HepG2 (cell line): ENCODE data around the gene TAS1R3. TPM values are rescaled to one million over a fixed set of nuclear protein-coding genes. Genes with fewer than 3 reads are reported as not detected.

Source experiments
- AGO2 ChIP-seq: fragments of 200-400 bp; formaldehyde crosslinking; optimal IDR thresholded peaks from 2 replicates; pipeline ENCODE3; 2017; ENCODE audit warnings: mild to moderate bottlenecking, low read depth, low read length, moderate library complexity
- CSRNP1 ChIP-seq: sonication (generic); formaldehyde crosslinking; IDR thresholded peaks from 2 replicates; pipeline ENCODE4 v1.8.1; 2023; ENCODE audit warnings: mild to moderate bottlenecking, missing genetic modification reagents
- ERF ChIP-seq: IDR thresholded peaks from 2 replicates; pipeline ENCODE4 v1.6.1; 2018; ENCODE audit warnings: missing biosample characterization, missing genetic modification reagents
- MEF2D ChIP-seq: sonication (generic); formaldehyde crosslinking; IDR thresholded peaks from 2 replicates; pipeline ENCODE4 v1.5.1; 2020; ENCODE audit warnings: mild to moderate bottlenecking, missing genetic modification reagents
- PATZ1 ChIP-seq: sonication (generic); formaldehyde crosslinking; IDR thresholded peaks from 2 replicates; pipeline ENCODE4 v1.4.0; 2020; ENCODE audit warnings: missing genetic modification reagents
- TAF1 ChIP-seq: sonication (generic); formaldehyde crosslinking; IDR thresholded peaks from 2 replicates; pipeline ENCODE4 v1.4.0; 2020; ENCODE audit warnings: missing genetic modification reagents
- ZFX ChIP-seq: sonication (generic); formaldehyde crosslinking; IDR thresholded peaks from 2 replicates; pipeline ENCODE4 v1.4.0; 2020; ENCODE audit warnings: mild to moderate bottlenecking, low read depth, missing genetic modification reagents, moderate library complexity
- ZNF180 ChIP-seq: sonication (generic); formaldehyde crosslinking; IDR thresholded peaks from 2 replicates; pipeline ENCODE4 v1.4.0; 2020; ENCODE audit warnings: low read depth, missing genetic modification reagents, borderline replicate concordance
- ZNF225 ChIP-seq: sonication (generic); formaldehyde crosslinking; IDR thresholded peaks from 2 replicates; pipeline ENCODE4 v1.4.0; 2020; ENCODE audit warnings: mild to moderate bottlenecking, missing genetic modification reagents
- ZNF792 ChIP-seq: IDR thresholded peaks from 2 replicates; pipeline ENCODE4 v1.6.1; 2016
- polyA plus RNA-seq, 8 experiments: library from polyadenylated mRNA; depleted of rRNA in 3 of 8; stranded (reverse) in 7 of 8; unstranded in 1 of 8; fragments of >200 nt; fragmentation: Illumina TruSeq in 4 of 8; extraction: Trizol in 4 of 8; gene quantifications; 2 replicates each; pipeline versions ENCODE4 v1.2.1 to v1.2.3, GENCODE V29; 2011 to 2016; ENCODE audit warnings: low read depth in 4 of 8, missing spikeins in 1 of 8, mixed read lengths in 1 of 8; ENCODE audit not compliant: insufficient read depth in 1 of 8
- total RNA-seq, 5 experiments: library from RNA; depleted of rRNA; stranded (reverse); fragments of >200 nt; fragmentation: Illumina TruSeq; extraction: Trizol; gene quantifications; 2 replicates each; pipeline ENCODE4 v1.2.3, GENCODE V29; 2016; ENCODE audit warnings: low read depth in 1 of 5
- TF ChIP-seq, protein P1 (sequence below): sonication (generic); formaldehyde crosslinking; IDR thresholded peaks from 2 replicates; pipeline ENCODE4 v1.4.0; 2020; ENCODE audit warnings: missing genetic modification reagents
- TF ChIP-seq, protein P2 (sequence below): sonication (generic); formaldehyde crosslinking; IDR thresholded peaks from 2 replicates; pipeline ENCODE4 v1.4.0; 2020; ENCODE audit warnings: missing genetic modification reagents, mild to moderate bottlenecking, borderline replicate concordance
- TF ChIP-seq, protein P3 (sequence below): sonication (generic); formaldehyde crosslinking; IDR thresholded peaks from 2 replicates; pipeline ENCODE4 v1.5.0; 2020; ENCODE audit warnings: mild to moderate bottlenecking, missing genetic modification reagents

TAS1R3 gene
- total and polyA plus RNA-seq, 2 of the 13 experiments (the other 11 are each of a cell fraction or from before 2014, with no cell fraction given), result 0.13 to 0.15 TPM

GRCh38 chr1:1331068-1331965 is at the start of gene TAS1R3 (continued):
- TF ChIP-seq MEF2D, result no peak
- no peak for TF ChIP-seq ZNF180
- peak; percentile 75 for TF ChIP-seq ZFX (CRISPR knock-in tag)
- peak; percentile 79 for TF ChIP-seq AGO2
- TF ChIP-seq ZNF792 (CRISPR knock-in tag), result no peak
- TF ChIP-seq, protein P1, sequence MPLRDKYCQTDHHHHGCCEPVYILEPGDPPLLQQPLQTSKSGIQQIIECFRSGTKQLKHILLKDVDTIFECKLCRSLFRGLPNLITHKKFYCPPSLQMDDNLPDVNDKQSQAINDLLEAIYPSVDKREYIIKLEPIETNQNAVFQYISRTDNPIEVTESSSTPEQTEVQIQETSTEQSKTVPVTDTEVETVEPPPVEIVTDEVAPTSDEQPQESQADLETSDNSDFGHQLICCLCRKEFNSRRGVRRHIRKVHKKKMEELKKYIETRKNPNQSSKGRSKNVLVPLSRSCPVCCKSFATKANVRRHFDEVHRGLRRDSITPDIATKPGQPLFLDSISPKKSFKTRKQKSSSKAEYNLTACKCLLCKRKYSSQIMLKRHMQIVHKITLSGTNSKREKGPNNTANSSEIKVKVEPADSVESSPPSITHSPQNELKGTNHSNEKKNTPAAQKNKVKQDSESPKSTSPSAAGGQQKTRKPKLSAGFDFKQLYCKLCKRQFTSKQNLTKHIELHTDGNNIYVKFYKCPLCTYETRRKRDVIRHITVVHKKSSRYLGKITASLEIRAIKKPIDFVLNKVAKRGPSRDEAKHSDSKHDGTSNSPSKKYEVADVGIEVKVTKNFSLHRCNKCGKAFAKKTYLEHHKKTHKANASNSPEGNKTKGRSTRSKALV (CRISPR knock-in tag), result 0 out of 2 replicates have a peak, but pooled peaks have one; percentile 49
- TF ChIP-seq ZNF225 (CRISPR knock-in tag), result 0 out of 2 replicates have a peak, but pooled peaks have one; percentile 47
- 0 out of 2 replicates have a peak, but pooled peaks have one; percentile 23 for TF ChIP-seq CSRNP1 (CRISPR knock-in tag)
- TF ChIP-seq ERF (CRISPR knock-in tag), result 0 out of 2 replicates have a peak, but pooled peaks have one; percentile 25
- TF ChIP-seq, protein P2, sequence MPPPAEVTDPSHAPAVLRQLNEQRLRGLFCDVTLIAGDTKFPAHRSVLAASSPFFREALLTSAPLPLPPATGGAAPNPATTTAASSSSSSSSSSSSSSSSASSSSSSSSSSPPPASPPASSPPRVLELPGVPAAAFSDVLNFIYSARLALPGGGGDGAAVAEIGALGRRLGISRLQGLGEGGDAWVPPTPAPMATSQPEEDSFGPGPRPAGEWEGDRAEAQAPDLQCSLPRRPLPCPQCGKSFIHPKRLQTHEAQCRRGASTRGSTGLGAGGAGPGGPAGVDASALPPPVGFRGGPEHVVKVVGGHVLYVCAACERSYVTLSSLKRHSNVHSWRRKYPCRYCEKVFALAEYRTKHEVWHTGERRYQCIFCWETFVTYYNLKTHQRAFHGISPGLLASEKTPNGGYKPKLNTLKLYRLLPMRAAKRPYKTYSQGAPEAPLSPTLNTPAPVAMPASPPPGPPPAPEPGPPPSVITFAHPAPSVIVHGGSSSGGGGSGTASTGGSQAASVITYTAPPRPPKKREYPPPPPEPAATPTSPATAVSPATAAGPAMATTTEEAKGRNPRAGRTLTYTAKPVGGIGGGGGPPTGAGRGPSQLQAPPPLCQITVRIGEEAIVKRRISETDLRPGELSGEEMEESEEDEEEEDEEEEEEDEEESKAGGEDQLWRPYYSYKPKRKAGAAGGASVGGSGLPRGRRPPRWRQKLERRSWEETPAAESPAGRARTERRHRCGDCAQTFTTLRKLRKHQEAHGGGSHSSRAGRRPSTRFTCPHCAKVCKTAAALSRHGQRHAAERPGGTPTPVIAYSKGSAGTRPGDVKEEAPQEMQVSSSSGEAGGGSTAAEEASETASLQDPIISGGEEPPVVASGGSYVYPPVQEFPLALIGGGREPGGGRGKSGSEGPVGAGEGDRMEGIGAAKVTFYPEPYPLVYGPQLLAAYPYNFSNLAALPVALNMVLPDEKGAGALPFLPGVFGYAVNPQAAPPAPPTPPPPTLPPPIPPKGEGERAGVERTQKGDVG (CRISPR knock-in tag), result no peak
- 0 out of 2 replicates have a peak, but pooled peaks have one; percentile 0 for TF ChIP-seq TAF1
- TF ChIP-seq, protein P3, sequence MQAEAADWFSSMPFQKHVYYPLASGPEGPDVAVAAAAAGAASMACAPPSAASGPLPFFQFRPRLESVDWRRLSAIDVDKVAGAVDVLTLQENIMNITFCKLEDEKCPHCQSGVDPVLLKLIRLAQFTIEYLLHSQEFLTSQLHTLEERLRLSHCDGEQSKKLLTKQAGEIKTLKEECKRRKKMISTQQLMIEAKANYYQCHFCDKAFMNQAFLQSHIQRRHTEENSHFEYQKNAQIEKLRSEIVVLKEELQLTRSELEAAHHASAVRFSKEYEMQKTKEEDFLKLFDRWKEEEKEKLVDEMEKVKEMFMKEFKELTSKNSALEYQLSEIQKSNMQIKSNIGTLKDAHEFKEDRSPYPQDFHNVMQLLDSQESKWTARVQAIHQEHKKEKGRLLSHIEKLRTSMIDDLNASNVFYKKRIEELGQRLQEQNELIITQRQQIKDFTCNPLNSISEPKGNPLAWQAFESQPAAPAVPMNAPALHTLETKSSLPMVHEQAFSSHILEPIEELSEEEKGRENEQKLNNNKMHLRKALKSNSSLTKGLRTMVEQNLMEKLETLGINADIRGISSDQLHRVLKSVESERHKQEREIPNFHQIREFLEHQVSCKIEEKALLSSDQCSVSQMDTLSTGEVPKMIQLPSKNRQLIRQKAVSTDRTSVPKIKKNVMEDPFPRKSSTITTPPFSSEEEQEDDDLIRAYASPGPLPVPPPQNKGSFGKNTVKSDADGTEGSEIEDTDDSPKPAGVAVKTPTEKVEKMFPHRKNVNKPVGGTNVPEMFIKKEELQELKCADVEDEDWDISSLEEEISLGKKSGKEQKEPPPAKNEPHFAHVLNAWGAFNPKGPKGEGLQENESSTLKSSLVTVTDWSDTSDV (CRISPR knock-in tag), result no peak
- 0 out of 2 replicates have a peak, but pooled peaks have one; percentile 18 for TF ChIP-seq PATZ1 (CRISPR knock-in tag)
